Activated CD4-positive, alpha-beta T cell treated with anti-CD3 and anti-CD28 coated beads for 36 hours (primary cell): ENCODE data around the gene SWI5. TPM values are rescaled to one million over a fixed set of nuclear protein-coding genes. Genes with fewer than 3 reads are reported as not detected.

Experiments
- ATAC-seq: fragments of 200-7000 bp; cut with Tn5 transposase; one replicate; pipeline ENCODE4 v1.10.0; 2021; ENCODE audit warnings: mild to moderate bottlenecking, moderate library complexity
- CTCF ChIA-PET: fragments of 350-600 bp; sonication (Branson Sonifier 250); formaldehyde crosslinking; loops from one replicate; lab custom pipeline; 2021; ENCODE audit warnings: antibody characterized with exemption; lab: Charles Lee
- POLR2A ChIA-PET: fragments of 350-600 bp; sonication (Branson Sonifier 250); formaldehyde crosslinking; loops from one replicate; lab custom pipeline; 2021; ENCODE audit warnings: antibody characterized with exemption, inconsistent platforms; lab: Charles Lee
- DNase-seq: peaks from one replicate; pipeline ENCODE4 v3.0.0-alpha.2; 2020
- H3K27ac Mint-ChIP-seq: one replicate; pipeline ENCODE4 v1.8.0; 2021; ENCODE audit warnings: mixed read lengths
- H3K27me3 Mint-ChIP-seq: one replicate; pipeline ENCODE4 v1.8.0; 2021; ENCODE audit warnings: mixed read lengths
- H3K36me3 Mint-ChIP-seq: one replicate; pipeline ENCODE4 v1.8.0; 2021; ENCODE audit warnings: low read depth, mixed read lengths
- H3K4me1 Mint-ChIP-seq: one replicate; pipeline ENCODE4 v1.8.0; 2021; ENCODE audit warnings: mixed read lengths
- H3K4me3 Mint-ChIP-seq: one replicate; pipeline ENCODE4 v1.8.0; 2021; ENCODE audit warnings: mild to moderate bottlenecking, moderate library complexity, mixed read lengths
- H3K9me3 Mint-ChIP-seq: one replicate; pipeline ENCODE4 v1.8.0; 2021; ENCODE audit warnings: low read depth, mixed read lengths
- intact Hi-C, 2 experiments: fragments of 100-400 bp; cut with DNase I in 1 of 2; cut with micrococcal nuclease in 1 of 2; formaldehyde crosslinking; loops; one replicate each; pipeline versions ENCODE4 v1.14.2 to v1.15.1; 2022 to 2024; cut with DNase I, micrococcal nuclease
- total RNA-seq, 2 experiments: library from RNA; stranded (reverse); gene quantifications; one replicate each; pipeline ENCODE4 v1.2.3, GENCODE V29; 2021

SWI5 gene
- total RNA-seq, 2 experiments from 2014 or later, result 13.1 to 14.1 TPM

GRCh38 chr9:128244091-128244836, 31.8 kb upstream of the SWI5 start:
- no peaks in the 10 kb centered on the region for H3K9me3 Mint-ChIP-seq
- intact Hi-C loops, result no loop called here
- H3K27me3 Mint-ChIP-seq, result peaks cover 12% of the 10 kb centered on the region
- DNase-seq (no peak), ATAC-seq (no peak)
- H3K4me1 Mint-ChIP-seq, result no peaks in the 10 kb centered on the region
- H3K27ac Mint-ChIP-seq, result no peak overlapping the region
- ChIA-PET CTCF (no interaction called here), POLR2A (no interaction called here)
- no peaks in the 10 kb centered on the region for H3K36me3 Mint-ChIP-seq
- H3K4me3 Mint-ChIP-seq, result no peak overlapping the region

DNA sequence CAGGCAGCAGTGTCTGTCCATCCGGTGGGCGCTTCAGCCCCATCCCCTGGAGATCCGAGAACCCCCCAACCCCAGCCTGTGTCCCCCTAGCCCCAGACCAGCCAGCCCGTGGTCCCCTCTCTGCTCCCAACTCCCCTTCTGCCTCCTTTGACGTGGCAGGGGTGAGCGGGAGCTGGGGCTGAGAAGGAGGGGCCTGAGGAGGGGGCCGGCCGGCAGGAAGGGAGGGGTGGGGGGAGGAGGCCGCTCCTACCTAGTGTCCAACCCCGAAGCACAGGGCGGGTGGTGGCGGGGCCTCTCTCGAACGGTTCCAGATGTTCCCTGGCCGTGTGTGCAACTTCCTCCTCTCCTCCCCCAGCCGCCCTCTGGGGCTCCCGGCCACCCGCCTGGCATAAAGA, 31.2 kb upstream of the SWI5 start:
- Mint-ChIP-seq H3K4me3 (no peak overlapping the region), H3K9me3 (no peaks in the 10 kb centered on the region), H3K27me3 (peaks cover 12% of the 10 kb centered on the region), H3K36me3 (no peaks in the 10 kb centered on the region), H3K27ac (no peak overlapping the region), H3K4me1 (peaks cover 3% of the 10 kb centered on the region)
- DNase-seq (no peak), ATAC-seq (no peak)
- intact Hi-C loops, result no loop called here
- ChIA-PET POLR2A (no interaction called here), CTCF (no interaction called here)

- Mint-ChIP-seq H3K4me1 (peaks cover 3% of the 10 kb centered on the region), H3K36me3 (no peaks in the 10 kb centered on the region), H3K27ac (no peak overlapping the region), H3K4me3 (no peak overlapping the region), H3K9me3 (no peaks in the 10 kb centered on the region), H3K27me3 (peaks cover 12% of the 10 kb centered on the region)
- intact Hi-C loops, result no loop called here
- ChIA-PET POLR2A (no interaction called here), CTCF (no interaction called here)
- no peak for DNase-seq
- no peak for ATAC-seq
Observed at GRCh38 chr9:128245421-128246151, 30.5 kb upstream of the SWI5 start.

GRCh38 chr9:128246471-128246870, 29.6 kb upstream of the SWI5 start:
- POLR2A ChIA-PET, result no interaction called here

GRCh38 chr9:128247226-128247803, 28.8 kb upstream of the SWI5 start:
- Mint-ChIP-seq H3K27ac (no peak overlapping the region), H3K36me3 (no peaks in the 10 kb centered on the region), H3K4me1 (peaks cover 7% of the 10 kb centered on the region), H3K9me3 (no peaks in the 10 kb centered on the region), H3K4me3 (no peak overlapping the region), H3K27me3 (peaks cover 17% of the 10 kb centered on the region)
- intact Hi-C loops, result no loop called here
- POLR2A ChIA-PET, result interaction anchor here (0.7 kb wide), 1 partner anchor 45 kb away, joined by 3 read pairs; no protein-coding TSS in a partner anchor
- CTCF ChIA-PET, result no interaction called here
- no peak for DNase-seq
- no peak for ATAC-seq

More at GRCh38 chr9:128246471-128246870, 29.6 kb upstream of the SWI5 start:
- no peak for ATAC-seq
- peaks cover 7% of the 10 kb centered on the region for H3K4me1 Mint-ChIP-seq
- H3K36me3 Mint-ChIP-seq, result no peaks in the 10 kb centered on the region
- no peak overlapping the region for H3K4me3 Mint-ChIP-seq
- intact Hi-C loops, result no loop called here
- no peak overlapping the region for H3K27ac Mint-ChIP-seq
- no peaks in the 10 kb centered on the region for H3K9me3 Mint-ChIP-seq
- H3K27me3 Mint-ChIP-seq, result peaks cover 15% of the 10 kb centered on the region
- DNase-seq, result no peak
- CTCF ChIA-PET, result no interaction called here

- DNase-seq, result no peak
- ChIA-PET POLR2A (interaction anchor here (0.6 kb wide), 1 partner anchor 133 kb away, joined by 3 read pairs; no protein-coding TSS in a partner anchor), CTCF (interaction anchor here (0.6 to 1.3 kb wide), 3 partner anchors 27 to 161 kb away, joined by 3 to 5 read pairs (median 4); partner anchors contain the start of genes GOLGA2 and SWI5)
- ATAC-seq, result no peak
- intact Hi-C loops, result no loop called here
- H3K4me3 Mint-ChIP-seq, result peak overlapping the region; percentile 78
- peaks cover 7% of the 10 kb centered on the region for H3K4me1 Mint-ChIP-seq
- no peaks in the 10 kb centered on the region for H3K36me3 Mint-ChIP-seq
- no peaks in the 10 kb centered on the region for H3K9me3 Mint-ChIP-seq
- H3K27ac Mint-ChIP-seq, result no peak overlapping the region
- H3K27me3 Mint-ChIP-seq, result peaks cover 10% of the 10 kb centered on the region
Observed at GRCh38 chr9:128249558-128249907, 26.5 kb upstream of the SWI5 start.

GRCh38 chr9:128249908-128250838, 25.9 kb upstream of the SWI5 start:
- POLR2A ChIA-PET, result interaction anchor here (0.6 to 1.1 kb wide), 6 partner anchors 26 to 631 kb away, joined by 3 to 8 read pairs (median 4); partner anchors contain the start of genes BBLN, GOLGA2 and SWI5
- intact Hi-C loops, result loop anchor here (1.0 to 2.0 kb wide), 17 partner anchors 26 to 831 kb away; partner anchors contain the start of genes GOLGA2 (in 2 of the 2), SWI5 (in 2 of the 2), BBLN (in 1 of the 2) and CIZ1 (in 1 of the 2)
- DNase-seq (peak; percentile 99), ATAC-seq (peak; percentile 98)
- no peaks in the 10 kb centered on the region for H3K9me3 Mint-ChIP-seq
- CTCF ChIA-PET, result interaction anchor here (0.5 to 1.3 kb wide), 12 partner anchors 9 to 1486 kb away, joined by 3 to 5 read pairs (median 3); partner anchors contain the start of genes GOLGA2 and SWI5
- peaks cover 7% of the 10 kb centered on the region for H3K4me1 Mint-ChIP-seq
- peak overlapping the region; percentile 78 for H3K4me3 Mint-ChIP-seq
- H3K27me3 Mint-ChIP-seq, result peaks cover 10% of the 10 kb centered on the region
- H3K27ac Mint-ChIP-seq, result peak overlapping the region; percentile 42
- no peaks in the 10 kb centered on the region for H3K36me3 Mint-ChIP-seq

DNA sequence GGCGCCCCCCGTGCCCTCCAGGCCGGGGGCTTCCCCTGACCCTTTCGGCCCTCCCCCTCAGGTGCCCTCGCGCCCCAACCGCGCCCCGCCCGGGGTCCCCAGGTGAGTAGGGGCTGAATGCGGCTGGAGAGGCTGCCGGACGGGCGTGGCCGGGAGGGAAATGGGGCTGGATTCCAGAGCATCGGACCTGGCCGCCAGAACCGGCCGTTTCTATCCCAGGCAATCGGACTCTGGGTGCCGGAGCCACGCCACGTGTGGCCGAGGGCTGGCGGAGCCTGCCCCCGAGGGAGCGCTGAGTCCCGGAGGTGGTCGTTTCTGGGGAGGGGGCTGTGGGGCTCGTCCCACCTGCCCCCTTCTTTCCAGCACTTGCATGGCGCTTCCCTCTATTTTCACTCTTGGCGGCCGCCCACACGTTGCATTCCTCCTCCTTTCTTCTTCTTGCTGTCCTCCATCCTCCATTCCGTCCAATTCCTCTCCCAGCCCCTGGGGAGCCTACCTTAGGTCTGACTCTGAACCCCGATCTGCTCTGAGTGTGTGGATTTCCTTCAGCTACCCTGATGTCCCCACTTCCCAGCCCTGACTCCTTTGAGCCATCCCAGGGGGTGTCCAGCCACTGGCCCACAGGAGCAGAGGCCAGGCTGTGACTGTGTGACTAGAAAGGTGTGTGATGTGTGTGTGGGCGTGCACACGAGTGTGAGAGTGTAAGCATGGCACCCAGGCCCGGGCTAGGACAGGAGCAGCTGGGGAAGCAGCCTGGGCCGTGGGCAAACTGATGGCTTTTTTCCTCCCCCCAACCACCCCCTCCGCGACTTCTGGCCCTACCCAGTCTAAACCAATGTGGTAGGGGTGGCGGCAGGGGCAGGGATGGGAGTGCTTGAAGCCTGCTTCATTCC, 25.0 kb upstream of the SWI5 start:
- ChIA-PET POLR2A (interaction anchor here (0.6 to 1.1 kb wide), 4 partner anchors 25 to 473 kb away, joined by 3 to 8 read pairs (median 4); partner anchors contain the start of genes BBLN, GOLGA2 and SWI5), CTCF (interaction anchor here (0.5 to 1.3 kb wide), 8 partner anchors 8 to 1208 kb away, joined by 3 to 5 read pairs (median 4); partner anchors contain the start of genes GOLGA2 and SWI5)
- intact Hi-C loops, result loop anchor here (1.0 to 2.0 kb wide), 17 partner anchors 25 to 830 kb away; partner anchors contain the start of genes GOLGA2 (in 2 of the 2), SWI5 (in 2 of the 2), BBLN (in 1 of the 2) and CIZ1 (in 1 of the 2)
- Mint-ChIP-seq H3K27ac (peak overlapping the region; percentile 39), H3K36me3 (no peaks in the 10 kb centered on the region), H3K9me3 (no peaks in the 10 kb centered on the region), H3K27me3 (peaks cover 5% of the 10 kb centered on the region), H3K4me3 (peak overlapping the region; percentile 76), H3K4me1 (peaks cover 7% of the 10 kb centered on the region)
- ATAC-seq (peak; percentile 4), DNase-seq (peak; percentile 33)

DNA sequence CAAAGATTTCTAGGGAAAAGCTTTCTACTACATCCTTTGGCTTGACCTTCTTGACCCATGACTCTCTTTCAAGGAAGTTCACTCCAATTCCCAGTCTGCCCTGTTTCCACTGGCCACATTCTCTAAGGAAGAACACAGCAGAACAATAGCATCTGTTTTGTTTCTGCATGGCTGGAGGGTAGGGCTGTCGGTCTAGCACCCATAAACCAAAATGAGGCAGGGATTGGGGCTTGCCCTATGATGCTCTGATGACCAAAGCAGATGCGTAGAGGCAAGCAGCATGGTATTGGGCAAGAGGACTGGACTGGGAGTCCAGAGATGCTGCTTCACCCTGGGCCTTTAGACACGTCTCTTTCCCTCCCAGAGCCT, 24.4 kb upstream of the SWI5 start:
- H3K27ac Mint-ChIP-seq, result no peak overlapping the region
- POLR2A ChIA-PET, result interaction anchor here (0.6 kb wide), 1 partner anchor 113 kb away, joined by 3 read pairs; no protein-coding TSS in a partner anchor
- intact Hi-C loops, result loop anchor here in 1 of 2 experiments (2.0 kb wide), 1 partner anchor 683 kb away; a partner anchor contains a TSS
- H3K4me1 Mint-ChIP-seq, result peaks cover 7% of the 10 kb centered on the region
- H3K9me3 Mint-ChIP-seq, result no peaks in the 10 kb centered on the region
- CTCF ChIA-PET, result interaction anchor here (0.5 to 0.9 kb wide), 2 partner anchors 31 to 53 kb away, joined by 3 read pairs; no protein-coding TSS in a partner anchor
- DNase-seq (no peak), ATAC-seq (no peak)
- no peaks in the 10 kb centered on the region for H3K36me3 Mint-ChIP-seq
- peaks cover 5% of the 10 kb centered on the region for H3K27me3 Mint-ChIP-seq
- peak overlapping the region; percentile 76 for H3K4me3 Mint-ChIP-seq
